WERI-Rb-1 (cell line): ENCODE data around the gene ACOT13.
"Not testable (repeated sequence)": the region's sequence is repeated elsewhere in the genome, so short reads cannot be mapped to it uniquely, and the experiment has no call there.

ENCODE experiments used
- DNase-seq: peaks from one replicate; pipeline ENCODE4 v3.0.0-alpha.2; 2020
- H3K27ac ChIP-seq: fragments of 250-450 bp; sonication (Bioruptor Pico); 2 replicates; pipeline ENCODE4 v1.5.1; 2020; ENCODE audit warnings: mild to moderate bottlenecking, moderate library complexity
- H3K27me3 ChIP-seq: fragments of 250-450 bp; sonication (Bioruptor Pico); 2 replicates; pipeline ENCODE4 v1.5.1; 2021; ENCODE audit warnings: mild to moderate bottlenecking, low read depth, moderate library complexity; ENCODE audit not compliant: insufficient read depth, severe bottlenecking
- H3K36me3 ChIP-seq: fragments of 250-450 bp; sonication (Bioruptor Pico); 2 replicates; pipeline ENCODE4 v1.5.1; 2020; ENCODE audit warnings: mild to moderate bottlenecking, moderate library complexity
- H3K4me3 ChIP-seq: 2 replicates; pipeline ENCODE4 v1.5.1; 2011; ENCODE audit warnings: low read depth, mild to moderate bottlenecking, control low read depth, low read length
- H3K9me3 ChIP-seq: fragments of 250-450 bp; sonication (Bioruptor Pico); 2 replicates; pipeline ENCODE4 v1.5.1; 2021; ENCODE audit warnings: mild to moderate bottlenecking, moderate library complexity; ENCODE audit not compliant: severe bottlenecking
- CTCF ChIP-seq: IDR thresholded peaks from 2 replicates; pipeline ENCODE4 v1.5.1; 2011; ENCODE audit warnings: low read depth, mild to moderate bottlenecking, control low read depth, inconsistent platforms, low read length

ACOT13 gene

GRCh38 chr6:24672620-24673182, 5.8 kb downstream of the ACOT13 start:
- no peak overlapping the region for H3K27ac ChIP-seq
- H3K9me3 ChIP-seq = peaks cover 32% of the 10 kb centered on the region
- no peaks in the 10 kb centered on the region for H3K27me3 ChIP-seq
- DNase-seq = no peak
- TF ChIP-seq CTCF = no peak
- H3K36me3 ChIP-seq = no peaks in the 10 kb centered on the region
- no peak overlapping the region for H3K4me3 ChIP-seq

- Histone ChIP-seq H3K9me3 (peaks cover 32% of the 10 kb centered on the region), H3K27ac (no peak overlapping the region), H3K27me3 (no peaks in the 10 kb centered on the region), H3K36me3 (no peaks in the 10 kb centered on the region), H3K4me3 (no peak overlapping the region)
- TF ChIP-seq CTCF = no peak
- DNase-seq = no peak
These were observed 6.7 kb downstream of the ACOT13 start for GRCh38 chr6:24673625-24674024.

GRCh38 chr6:24678792-24679352, 12.0 kb downstream of the ACOT13 start:
- H3K27me3 ChIP-seq, DNase-seq, H3K27ac ChIP-seq, H3K36me3 ChIP-seq, H3K4me3 ChIP-seq: not testable (repeated sequence)
- peaks cover 16% of the 10 kb centered on the region for H3K9me3 ChIP-seq

- no peak overlapping the region for H3K4me3 ChIP-seq
- no peaks in the 10 kb centered on the region for H3K27me3 ChIP-seq
- H3K9me3 ChIP-seq = peaks cover 4% of the 10 kb centered on the region
- no peak for DNase-seq
- H3K36me3 ChIP-seq = no peaks in the 10 kb centered on the region; the same call in 1 of the 2 replicates
- H3K27ac ChIP-seq = no peak overlapping the region
- no peak for TF ChIP-seq CTCF
These were observed 13.7 kb downstream of the ACOT13 start for GRCh38 chr6:24680582-24680981.

GRCh38 chr6:24683297-24684296, 16.7 kb downstream of the ACOT13 start:
- Histone ChIP-seq H3K27me3 (no peaks in the 10 kb centered on the region), H3K4me3 (no peak overlapping the region), H3K9me3 (no peaks in the 10 kb centered on the region), H3K36me3 (no peaks in the 10 kb centered on the region; the same call in none of the 2 replicates), H3K27ac (no peak overlapping the region)
- no peak for TF ChIP-seq CTCF
- no peak for DNase-seq

GRCh38 chr6:24686408-24686807, 19.5 kb downstream of the ACOT13 start:
- no peak for DNase-seq
- no peak overlapping the region for H3K27ac ChIP-seq
- no peak overlapping the region for H3K4me3 ChIP-seq
- no peaks in the 10 kb centered on the region for H3K27me3 ChIP-seq
- H3K36me3 ChIP-seq = no peaks in the 10 kb centered on the region; the same call in none of the 2 replicates
- H3K9me3 ChIP-seq = no peaks in the 10 kb centered on the region
- no peak for TF ChIP-seq CTCF
